ENCODE results near the gene DENND1A. TPM values are rescaled to one million over a fixed set of nuclear protein-coding genes. Genes with fewer than 3 reads are reported as not detected.

Gene DENND1A
- total RNA-seq, 4 donors from 2014 or later = 19.2 to 26.9 (median 24.0) TPM

GRCh38 chr9:123454361-123454760 lies 475.6 kb downstream of the DENND1A start:
- Histone ChIP-seq H3K9me3 (no peaks in the 10 kb centered on the region), H3K27ac (replicated peaks in 1 of 4) (no peak overlapping the region), H3K4me3 (no peak overlapping the region), H3K27me3 (no peaks in the 10 kb centered on the region), H3K4me1 (peaks cover 0 to 3% (median 0%) of the 10 kb centered on the region in 4 donors), H3K36me3 (peaks cover 4 to 69% (median 27%) of the 10 kb centered on the region in 4 donors)
- intact Hi-C loops (cut with DNase I) = no loop called here
- WGBS = 90% methylated on average over 3 of the region's 3 CpGs
- no peak for DNase-seq (ENCODE audit: extremely low spot score)
- TF ChIP-seq, protein P1, sequence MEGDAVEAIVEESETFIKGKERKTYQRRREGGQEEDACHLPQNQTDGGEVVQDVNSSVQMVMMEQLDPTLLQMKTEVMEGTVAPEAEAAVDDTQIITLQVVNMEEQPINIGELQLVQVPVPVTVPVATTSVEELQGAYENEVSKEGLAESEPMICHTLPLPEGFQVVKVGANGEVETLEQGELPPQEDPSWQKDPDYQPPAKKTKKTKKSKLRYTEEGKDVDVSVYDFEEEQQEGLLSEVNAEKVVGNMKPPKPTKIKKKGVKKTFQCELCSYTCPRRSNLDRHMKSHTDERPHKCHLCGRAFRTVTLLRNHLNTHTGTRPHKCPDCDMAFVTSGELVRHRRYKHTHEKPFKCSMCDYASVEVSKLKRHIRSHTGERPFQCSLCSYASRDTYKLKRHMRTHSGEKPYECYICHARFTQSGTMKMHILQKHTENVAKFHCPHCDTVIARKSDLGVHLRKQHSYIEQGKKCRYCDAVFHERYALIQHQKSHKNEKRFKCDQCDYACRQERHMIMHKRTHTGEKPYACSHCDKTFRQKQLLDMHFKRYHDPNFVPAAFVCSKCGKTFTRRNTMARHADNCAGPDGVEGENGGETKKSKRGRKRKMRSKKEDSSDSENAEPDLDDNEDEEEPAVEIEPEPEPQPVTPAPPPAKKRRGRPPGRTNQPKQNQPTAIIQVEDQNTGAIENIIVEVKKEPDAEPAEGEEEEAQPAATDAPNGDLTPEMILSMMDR (IDR thresholded peaks at IDR 0.05) = no peak
- no peak for TF ChIP-seq EP300 (IDR thresholded peaks at IDR 0.05)
- no peak for TF ChIP-seq POLR2AphosphoS5 (IDR thresholded peaks at IDR 0.05)
- no peak for TF ChIP-seq POLR2A (IDR thresholded peaks at IDR 0.05; ENCODE audit: low read depth)

DNA sequence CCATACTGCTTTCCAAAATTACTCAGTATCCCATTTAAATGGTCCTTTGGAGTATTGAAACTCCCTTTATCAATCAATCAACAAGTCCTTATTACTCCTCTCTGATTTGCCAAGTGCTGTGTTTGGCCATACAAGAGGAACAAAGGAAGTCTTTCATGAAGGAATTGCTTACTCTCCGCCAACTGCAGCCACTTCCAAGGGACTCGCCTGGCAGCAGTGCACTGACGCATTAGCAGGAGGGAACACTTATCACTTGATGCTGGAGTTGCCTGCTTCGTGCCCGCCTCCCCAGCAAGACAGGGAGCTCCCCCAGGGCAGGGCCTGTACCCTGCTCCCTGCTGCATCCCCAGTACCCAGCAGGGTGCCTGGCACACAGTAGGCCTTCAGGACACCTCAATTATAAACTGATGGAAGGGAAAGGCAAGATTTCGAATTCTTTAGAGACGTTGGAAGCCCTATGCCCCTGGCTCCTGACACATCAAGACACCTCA lies 476.1 kb downstream of the DENND1A start:
- WGBS = 97% methylated on average over 6 of the region's 7 CpGs
- intact Hi-C loops (cut with DNase I) = no loop called here
- H3K4me1 ChIP-seq = peaks cover 0 to 3% (median 0%) of the 10 kb centered on the region in 4 donors
- peaks cover 4 to 72% (median 28%) of the 10 kb centered on the region in 4 donors for H3K36me3 ChIP-seq
- no peaks in the 10 kb centered on the region for H3K27me3 ChIP-seq
- no peak for DNase-seq (ENCODE audit: extremely low spot score)
- TF ChIP-seq, protein P1 (IDR thresholded peaks at IDR 0.05) = no peak
- TF ChIP-seq EP300 (IDR thresholded peaks at IDR 0.05) = no peak
- TF ChIP-seq POLR2A (IDR thresholded peaks at IDR 0.05; ENCODE audit: low read depth) = no peak
- TF ChIP-seq POLR2AphosphoS5 (IDR thresholded peaks at IDR 0.05) = no peak
- no peak overlapping the region for H3K4me3 ChIP-seq
- no peak overlapping the region for H3K27ac ChIP-seq (replicated peaks in 1 of 4)
- H3K9me3 ChIP-seq = no peaks in the 10 kb centered on the region

GRCh38 chr9:123453076-123453667 lies 476.8 kb downstream of the DENND1A start:
- H3K27ac ChIP-seq (replicated peaks in 1 of 4) = no peak overlapping the region
- 85% methylated on average over 14 of the region's 14 CpGs for WGBS

DNA sequence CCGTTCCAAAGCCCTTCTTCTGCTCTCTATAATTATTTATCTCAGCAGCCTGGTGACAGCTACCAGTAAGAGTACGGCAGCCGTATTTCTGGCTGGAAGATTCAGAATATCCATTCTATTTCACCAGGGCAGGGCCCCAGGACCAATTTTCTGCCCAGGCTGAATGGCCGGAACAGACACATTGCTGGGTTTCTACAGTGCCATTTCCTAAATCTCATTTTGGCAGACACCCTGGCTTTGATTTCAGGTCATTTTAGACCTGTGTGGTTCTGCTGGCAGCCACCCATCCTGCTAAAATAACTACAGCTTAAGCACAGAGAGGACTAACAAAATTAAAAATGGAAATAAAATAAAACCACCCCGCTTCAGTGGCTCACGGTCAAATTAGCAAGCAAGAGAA lies 478.9 kb downstream of the DENND1A start:
- intact Hi-C loops (cut with DNase I) = no loop called here
- Histone ChIP-seq H3K4me3 (no peak overlapping the region), H3K27ac (replicated peaks in 1 of 4) (no peak overlapping the region), H3K36me3 (peaks cover 10 to 70% (median 27%) of the 10 kb centered on the region in 4 donors), H3K27me3 (no peaks in the 10 kb centered on the region), H3K9me3 (no peaks in the 10 kb centered on the region), H3K4me1 (peaks cover 0 to 3% (median 0%) of the 10 kb centered on the region in 4 donors)
- no peak for DNase-seq (ENCODE audit: extremely low spot score)
- TF ChIP-seq EP300 (IDR thresholded peaks at IDR 0.05) = no peak
- TF ChIP-seq, protein P1 (IDR thresholded peaks at IDR 0.05) = no peak
- TF ChIP-seq POLR2AphosphoS5 (IDR thresholded peaks at IDR 0.05) = no peak
- no peak for TF ChIP-seq POLR2A (IDR thresholded peaks at IDR 0.05; ENCODE audit: low read depth)
- WGBS = 72% methylated on average over 6 of the region's 6 CpGs

More at GRCh38 chr9:123453076-123453667, 476.8 kb downstream of the DENND1A start:
- DNase-seq (ENCODE audit: extremely low spot score) = no peak
- no peaks in the 10 kb centered on the region for H3K27me3 ChIP-seq
- intact Hi-C loops (cut with DNase I) = no loop called here
- no peak overlapping the region for H3K4me3 ChIP-seq
- H3K36me3 ChIP-seq = peaks cover 4 to 73% (median 29%) of the 10 kb centered on the region in 4 donors
- no peak for TF ChIP-seq POLR2A (IDR thresholded peaks at IDR 0.05; ENCODE audit: low read depth)
- TF ChIP-seq, protein P1 (IDR thresholded peaks at IDR 0.05) = no peak
- TF ChIP-seq EP300 (IDR thresholded peaks at IDR 0.05) = no peak
- no peak for TF ChIP-seq POLR2AphosphoS5 (IDR thresholded peaks at IDR 0.05)
- no peaks in the 10 kb centered on the region for H3K9me3 ChIP-seq
- peaks cover 0 to 3% (median 0%) of the 10 kb centered on the region in 4 donors for H3K4me1 ChIP-seq
